ENCODE results near the gene NTNG2. TPM values are rescaled to one million over a fixed set of nuclear protein-coding genes. Genes with fewer than 3 reads are reported as not detected.

Gene NTNG2, protein sequence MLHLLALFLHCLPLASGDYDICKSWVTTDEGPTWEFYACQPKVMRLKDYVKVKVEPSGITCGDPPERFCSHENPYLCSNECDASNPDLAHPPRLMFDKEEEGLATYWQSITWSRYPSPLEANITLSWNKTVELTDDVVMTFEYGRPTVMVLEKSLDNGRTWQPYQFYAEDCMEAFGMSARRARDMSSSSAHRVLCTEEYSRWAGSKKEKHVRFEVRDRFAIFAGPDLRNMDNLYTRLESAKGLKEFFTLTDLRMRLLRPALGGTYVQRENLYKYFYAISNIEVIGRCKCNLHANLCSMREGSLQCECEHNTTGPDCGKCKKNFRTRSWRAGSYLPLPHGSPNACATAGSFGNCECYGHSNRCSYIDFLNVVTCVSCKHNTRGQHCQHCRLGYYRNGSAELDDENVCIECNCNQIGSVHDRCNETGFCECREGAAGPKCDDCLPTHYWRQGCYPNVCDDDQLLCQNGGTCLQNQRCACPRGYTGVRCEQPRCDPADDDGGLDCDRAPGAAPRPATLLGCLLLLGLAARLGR
- 1 to 10 TPM in 2 of 4 donors, not detected in 2; 1.4 to 4.4 TPM for total RNA-seq

DNA sequence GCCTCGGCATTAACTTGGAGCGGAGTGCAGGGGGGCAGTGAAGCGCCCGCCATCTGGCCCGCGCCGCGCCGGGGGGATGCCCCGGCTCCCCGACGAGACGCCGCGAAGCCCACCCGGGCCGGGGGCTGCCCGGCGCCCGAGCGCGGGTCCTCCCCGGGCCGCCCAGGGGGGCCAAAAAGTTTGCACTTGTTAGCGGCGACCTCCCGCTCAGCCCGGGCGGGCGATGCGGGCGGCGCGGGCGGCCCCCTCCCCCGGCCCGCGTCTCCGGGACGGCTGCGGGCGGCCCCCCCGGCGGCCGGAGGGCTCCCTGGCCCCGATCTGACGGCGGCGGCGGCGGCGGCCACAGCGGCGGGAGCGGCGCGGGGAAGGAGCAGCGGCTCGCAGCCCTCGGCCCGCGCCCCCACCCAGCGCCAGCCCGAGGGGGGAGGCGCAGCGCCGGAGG lies at the start of gene NTNG2:
Gene NTNG2, plus strand, starts transcription at position 316 of the 442 bp plus-strand sequence. CDS start 4,774 bp downstream, outside the sequence.
- peaks cover 0 to 16% of the 10 kb centered on the region in 2 donors for H3K4me1 ChIP-seq
- H3K27ac ChIP-seq = no peak within 1 kb of the TSS
- TF ChIP-seq POLR2A (IDR thresholded peaks at IDR 0.05) = no peak
- intact Hi-C loops (cut with DNase I; ENCODE audit: low total_unique reads) = no loop called here
- peak within 1 kb of the TSS; percentile 35 to 46 for H3K4me3 ChIP-seq
- H3K27me3 ChIP-seq = peaks cover 30 to 51% of the 10 kb centered on the region in 2 donors
- DNase-seq = no peak
- H3K36me3 ChIP-seq = no peaks in the 10 kb centered on the region
- H3K9me3 ChIP-seq = no peaks in the 10 kb centered on the region

DNA sequence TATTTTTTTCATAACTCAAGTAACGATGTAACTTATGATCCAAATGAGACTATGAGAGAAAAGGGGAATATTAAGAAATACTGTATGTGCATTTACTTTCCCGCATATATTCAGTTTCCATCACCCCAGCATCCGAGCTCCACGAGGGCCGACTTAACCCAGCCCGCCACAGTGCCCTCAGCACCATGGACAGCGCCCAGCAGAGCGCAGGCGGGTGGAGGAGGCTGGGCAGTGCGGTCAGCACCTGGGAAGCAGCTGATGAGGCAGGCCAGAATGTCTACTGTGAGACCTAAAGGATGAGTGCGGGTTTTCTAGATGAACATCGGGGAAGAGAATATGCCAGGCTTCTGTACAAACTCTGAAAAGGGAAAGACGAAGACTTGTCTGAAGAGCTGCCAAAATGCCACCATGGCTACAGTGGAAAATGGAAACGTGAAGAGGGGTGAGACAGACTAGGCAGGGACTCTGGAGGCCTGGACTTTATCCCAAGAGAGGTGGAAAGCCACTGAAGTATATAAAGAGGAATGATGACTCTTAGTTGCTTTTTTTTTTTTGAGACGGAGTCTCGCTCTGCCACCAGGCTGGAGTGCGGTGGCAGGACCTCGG lies 47.7 kb upstream of the NTNG2 start:
- Histone ChIP-seq H3K27me3 (peaks cover 0 to 3% of the 10 kb centered on the region in 2 donors), H3K4me3 (no peak overlapping the region), H3K36me3 (no peaks in the 10 kb centered on the region), H3K9me3 (no peaks in the 10 kb centered on the region), H3K4me1 (no peaks in the 10 kb centered on the region), H3K27ac (no peak overlapping the region)
- peak in 1 of 2 donors; percentile 27 for DNase-seq
- intact Hi-C loops (cut with DNase I; ENCODE audit: low total_unique reads) = no loop called here
- TF ChIP-seq, protein P1, sequence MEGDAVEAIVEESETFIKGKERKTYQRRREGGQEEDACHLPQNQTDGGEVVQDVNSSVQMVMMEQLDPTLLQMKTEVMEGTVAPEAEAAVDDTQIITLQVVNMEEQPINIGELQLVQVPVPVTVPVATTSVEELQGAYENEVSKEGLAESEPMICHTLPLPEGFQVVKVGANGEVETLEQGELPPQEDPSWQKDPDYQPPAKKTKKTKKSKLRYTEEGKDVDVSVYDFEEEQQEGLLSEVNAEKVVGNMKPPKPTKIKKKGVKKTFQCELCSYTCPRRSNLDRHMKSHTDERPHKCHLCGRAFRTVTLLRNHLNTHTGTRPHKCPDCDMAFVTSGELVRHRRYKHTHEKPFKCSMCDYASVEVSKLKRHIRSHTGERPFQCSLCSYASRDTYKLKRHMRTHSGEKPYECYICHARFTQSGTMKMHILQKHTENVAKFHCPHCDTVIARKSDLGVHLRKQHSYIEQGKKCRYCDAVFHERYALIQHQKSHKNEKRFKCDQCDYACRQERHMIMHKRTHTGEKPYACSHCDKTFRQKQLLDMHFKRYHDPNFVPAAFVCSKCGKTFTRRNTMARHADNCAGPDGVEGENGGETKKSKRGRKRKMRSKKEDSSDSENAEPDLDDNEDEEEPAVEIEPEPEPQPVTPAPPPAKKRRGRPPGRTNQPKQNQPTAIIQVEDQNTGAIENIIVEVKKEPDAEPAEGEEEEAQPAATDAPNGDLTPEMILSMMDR (IDR thresholded peaks at IDR 0.05) = no peak
- TF ChIP-seq POLR2A (IDR thresholded peaks at IDR 0.05) = no peak

DNA sequence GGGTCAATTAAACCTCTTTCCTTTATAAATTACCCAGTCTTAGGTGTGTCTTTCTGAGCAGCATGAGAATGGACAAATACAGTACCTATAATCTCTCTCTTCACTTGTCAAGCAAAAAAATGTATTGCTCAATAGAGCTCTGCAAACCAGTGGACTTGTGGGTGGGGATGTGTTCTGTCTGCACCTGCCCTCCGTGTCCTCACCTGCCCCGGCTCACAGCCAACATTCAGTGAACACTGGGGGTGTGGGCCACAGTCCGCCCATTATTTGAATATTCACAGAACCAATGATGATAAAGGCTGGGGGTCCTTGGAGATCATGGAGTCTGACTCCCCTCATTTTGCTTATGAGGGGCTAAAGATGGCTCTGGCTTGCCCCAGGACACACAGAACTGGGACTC lies 45.3 kb upstream of the NTNG2 start:
- Histone ChIP-seq H3K27me3 (peaks cover 0 to 3% of the 10 kb centered on the region in 2 donors), H3K4me1 (no peaks in the 10 kb centered on the region), H3K27ac (no peak overlapping the region), H3K9me3 (no peaks in the 10 kb centered on the region), H3K36me3 (no peaks in the 10 kb centered on the region), H3K4me3 (no peak overlapping the region)
- intact Hi-C loops (cut with DNase I; ENCODE audit: low total_unique reads) = no loop called here
- TF ChIP-seq, protein P1 (IDR thresholded peaks at IDR 0.05) = no peak
- TF ChIP-seq POLR2A (IDR thresholded peaks at IDR 0.05) = no peak
- no peak for DNase-seq

DNA sequence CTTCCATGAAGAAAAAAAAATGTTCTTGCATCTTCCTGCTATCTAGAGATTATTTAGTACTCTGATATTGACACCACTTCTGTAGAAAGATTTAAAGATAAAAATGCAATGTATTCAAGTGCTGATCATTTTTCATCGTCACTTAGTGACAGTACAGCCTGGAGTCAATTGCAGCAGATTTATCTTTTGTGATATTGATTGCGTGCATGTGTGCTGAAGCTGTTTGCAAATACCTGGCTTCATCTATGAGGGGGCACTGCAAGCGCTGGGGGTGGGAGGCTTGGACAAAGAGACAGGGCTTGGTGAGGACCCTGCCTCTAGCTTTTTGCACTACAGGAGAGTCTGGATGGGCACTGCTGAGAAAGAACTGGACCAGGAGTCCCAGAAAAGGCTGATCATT lies 44.2 kb upstream of the NTNG2 start:
- Histone ChIP-seq H3K36me3 (no peaks in the 10 kb centered on the region), H3K27me3 (peaks cover 0 to 3% of the 10 kb centered on the region in 2 donors), H3K4me1 (no peaks in the 10 kb centered on the region), H3K27ac (no peak overlapping the region), H3K4me3 (no peak overlapping the region), H3K9me3 (no peaks in the 10 kb centered on the region)
- no peak for DNase-seq
- TF ChIP-seq, protein P1 (IDR thresholded peaks at IDR 0.05) = no peak
- no peak for TF ChIP-seq POLR2A (IDR thresholded peaks at IDR 0.05)
- intact Hi-C loops (cut with DNase I; ENCODE audit: low total_unique reads) = no loop called here

DNA sequence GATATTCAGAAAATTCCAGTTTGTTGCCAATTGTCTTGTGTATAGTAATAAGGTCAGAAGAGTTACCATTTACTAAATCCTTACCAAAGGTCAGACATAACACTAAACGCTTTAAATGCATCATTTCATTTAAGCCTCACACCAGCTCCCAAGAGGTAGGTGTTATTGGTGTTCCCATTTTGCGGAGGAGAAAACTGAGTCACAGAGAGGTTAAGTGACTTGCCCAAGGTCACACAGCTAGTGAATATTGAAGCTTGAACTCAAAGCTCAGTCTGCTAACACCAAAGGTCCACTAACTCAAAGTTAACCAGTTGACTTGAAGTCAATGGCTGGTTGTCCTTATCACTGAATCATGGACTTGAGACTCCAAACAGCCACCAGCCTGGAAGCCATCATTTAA lies 40.8 kb upstream of the NTNG2 start:
- DNase-seq = no peak
- H3K4me3 ChIP-seq = no peak overlapping the region
- H3K27ac ChIP-seq = no peak overlapping the region
- no peaks in the 10 kb centered on the region for H3K36me3 ChIP-seq
- H3K9me3 ChIP-seq = no peaks in the 10 kb centered on the region
- H3K27me3 ChIP-seq = peaks cover 0 to 3% of the 10 kb centered on the region in 2 donors
- TF ChIP-seq POLR2A (IDR thresholded peaks at IDR 0.05) = no peak
- TF ChIP-seq, protein P1 (IDR thresholded peaks at IDR 0.05) = no peak
- intact Hi-C loops (cut with DNase I; ENCODE audit: low total_unique reads) = no loop called here
- H3K4me1 ChIP-seq = no peaks in the 10 kb centered on the region
